ENCODE measurements around the gene LTBP3. TPM values are rescaled to one million over a fixed set of nuclear protein-coding genes. Genes with fewer than 3 reads are reported as not detected.

LTBP3 gene
- polyA plus RNA-seq, 1 experiment: 77.7 TPM

DNA sequence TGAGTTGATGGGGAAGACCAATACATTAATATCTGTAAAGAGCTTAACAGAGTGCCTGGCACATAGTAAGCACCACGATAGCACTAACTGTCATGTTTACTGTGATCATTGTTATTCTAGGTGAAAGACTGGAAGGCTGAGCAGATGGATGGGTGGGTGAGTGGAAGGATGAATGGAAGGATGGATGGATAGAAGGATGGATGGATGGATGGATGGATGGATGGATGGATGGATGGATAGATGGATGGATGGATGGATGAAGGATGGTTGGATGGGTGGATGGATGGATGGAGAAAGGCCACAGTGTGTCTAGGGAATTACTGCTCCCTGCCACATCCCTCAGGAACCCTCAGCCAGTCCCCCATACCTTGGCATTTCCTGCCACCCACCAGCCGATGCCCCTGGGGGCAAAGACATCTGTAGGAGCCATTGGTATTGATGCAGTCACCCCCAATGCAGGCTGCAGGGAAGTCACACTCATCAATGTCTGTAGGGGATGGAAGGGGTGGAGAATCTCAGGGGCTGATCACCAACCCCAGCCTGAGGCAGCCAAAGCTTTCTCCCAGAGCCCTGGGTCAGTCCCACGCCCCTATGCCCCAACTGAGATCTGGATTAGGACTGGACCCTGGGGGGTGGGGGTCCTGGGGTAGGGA lies 15.3 kb downstream of the LTBP3 start:
- ChIA-PET POLR2A (no interaction called here), CTCF (interaction anchor here (0.6 to 5.7 kb wide), 6 partner anchors 9 to 61 kb away, joined by 3 to 134 read pairs (median 28); partner anchors contain the start of genes FAM89B, KCNK7, LTBP3 and ZNRD2)
- Histone ChIP-seq H3K36me3 (ENCODE audit: control insufficient read depth, insufficient read depth, low read length) (peaks cover 57% of the 10 kb centered on the region), H3K4me3 (ENCODE audit: low read depth, low read length) (no peak overlapping the region), H3K27me3 (ENCODE audit: control insufficient read depth, insufficient read depth, low read length) (no peaks in the 10 kb centered on the region)
- no peak for DNase-seq (ENCODE audit: low read depth)
- TF ChIP-seq, protein P1, sequence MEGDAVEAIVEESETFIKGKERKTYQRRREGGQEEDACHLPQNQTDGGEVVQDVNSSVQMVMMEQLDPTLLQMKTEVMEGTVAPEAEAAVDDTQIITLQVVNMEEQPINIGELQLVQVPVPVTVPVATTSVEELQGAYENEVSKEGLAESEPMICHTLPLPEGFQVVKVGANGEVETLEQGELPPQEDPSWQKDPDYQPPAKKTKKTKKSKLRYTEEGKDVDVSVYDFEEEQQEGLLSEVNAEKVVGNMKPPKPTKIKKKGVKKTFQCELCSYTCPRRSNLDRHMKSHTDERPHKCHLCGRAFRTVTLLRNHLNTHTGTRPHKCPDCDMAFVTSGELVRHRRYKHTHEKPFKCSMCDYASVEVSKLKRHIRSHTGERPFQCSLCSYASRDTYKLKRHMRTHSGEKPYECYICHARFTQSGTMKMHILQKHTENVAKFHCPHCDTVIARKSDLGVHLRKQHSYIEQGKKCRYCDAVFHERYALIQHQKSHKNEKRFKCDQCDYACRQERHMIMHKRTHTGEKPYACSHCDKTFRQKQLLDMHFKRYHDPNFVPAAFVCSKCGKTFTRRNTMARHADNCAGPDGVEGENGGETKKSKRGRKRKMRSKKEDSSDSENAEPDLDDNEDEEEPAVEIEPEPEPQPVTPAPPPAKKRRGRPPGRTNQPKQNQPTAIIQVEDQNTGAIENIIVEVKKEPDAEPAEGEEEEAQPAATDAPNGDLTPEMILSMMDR (IDR thresholded peaks at IDR 0.05; ENCODE audit: insufficient read depth, low read depth, low read length): no peak

- TF ChIP-seq, protein P1 (IDR thresholded peaks at IDR 0.05; ENCODE audit: insufficient read depth, low read depth, low read length): no peak
- POLR2A ChIA-PET: interaction anchor here (0.6 kb wide), 1 partner anchor 123 kb away, joined by 3 read pairs; no protein-coding TSS in a partner anchor
- Histone ChIP-seq H3K4me3 (ENCODE audit: low read depth, low read length) (peak overlapping the region; percentile 18), H3K36me3 (ENCODE audit: control insufficient read depth, insufficient read depth, low read length) (peaks cover 56% of the 10 kb centered on the region), H3K27me3 (ENCODE audit: control insufficient read depth, insufficient read depth, low read length) (no peaks in the 10 kb centered on the region)
- no peak for DNase-seq (ENCODE audit: low read depth)
- CTCF ChIA-PET: interaction anchor here (0.6 to 5.7 kb wide), 20 partner anchors 11 to 310 kb away, joined by 3 to 134 read pairs (median 10); partner anchors contain the start of genes EHBP1L1, FAM89B, KCNK7 and LTBP3
Measured at GRCh38 chr11:65541093-65541982, 16.8 kb downstream of the LTBP3 start.

- Histone ChIP-seq H3K36me3 (ENCODE audit: control insufficient read depth, insufficient read depth, low read length) (peaks cover 54% of the 10 kb centered on the region), H3K4me3 (ENCODE audit: low read depth, low read length) (peak overlapping the region; percentile 18), H3K27me3 (ENCODE audit: control insufficient read depth, insufficient read depth, low read length) (no peaks in the 10 kb centered on the region)
- ChIA-PET CTCF (interaction anchor here (0.6 to 5.7 kb wide), 22 partner anchors 10 to 311 kb away, joined by 3 to 134 read pairs (median 6); partner anchors contain the start of genes EHBP1L1, FAM89B, KCNK7 and LTBP3), POLR2A (interaction anchor here (0.6 kb wide), 1 partner anchor 122 kb away, joined by 3 read pairs; no protein-coding TSS in a partner anchor)
- TF ChIP-seq, protein P1 (IDR thresholded peaks at IDR 0.05; ENCODE audit: insufficient read depth, low read depth, low read length): peak; percentile 82
- DNase-seq (ENCODE audit: low read depth): peak; percentile 37
Measured at GRCh38 chr11:65540290-65541092, 17.7 kb downstream of the LTBP3 start.

DNA sequence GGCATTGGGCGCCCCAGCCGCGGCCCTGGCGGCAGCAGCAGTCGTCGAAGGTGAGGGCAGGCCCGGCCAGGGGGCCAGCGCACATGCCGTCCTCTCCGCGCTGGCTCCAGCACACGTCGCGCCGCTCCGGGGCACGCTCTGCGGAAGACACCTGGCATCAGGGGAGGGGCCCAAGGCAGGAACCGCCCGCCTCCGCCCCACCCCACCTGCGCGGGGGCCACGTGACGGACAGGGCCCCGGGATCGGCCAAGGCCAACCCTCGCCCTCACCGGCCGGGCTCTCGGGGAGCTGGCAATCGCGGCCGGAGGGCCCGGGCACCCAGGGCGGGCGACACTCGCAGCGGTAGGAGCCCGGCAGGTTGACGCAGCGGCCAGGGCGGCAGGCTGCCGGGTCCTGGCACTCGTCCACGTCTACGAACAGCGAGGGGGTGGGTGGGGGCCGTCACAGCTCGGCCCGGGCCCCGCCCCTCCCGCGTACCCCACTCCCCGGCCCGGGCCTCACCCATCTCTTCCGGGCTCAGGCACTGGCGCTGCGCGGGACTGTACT lies 18.3 kb downstream of the LTBP3 start:
- H3K36me3 ChIP-seq (ENCODE audit: control insufficient read depth, insufficient read depth, low read length): peaks cover 56% of the 10 kb centered on the region
- ChIA-PET CTCF (interaction anchor here (0.7 to 5.7 kb wide), 18 partner anchors 10 to 165 kb away, joined by 3 to 134 read pairs (median 13); partner anchors contain the start of genes EHBP1L1, FAM89B, KCNK7 and LTBP3), POLR2A (interaction anchor here (0.5 kb wide), 1 partner anchor 15 kb away, joined by 3 read pairs; the partner anchor contains the start of gene SCYL1)
- no peak for DNase-seq (ENCODE audit: low read depth)
- H3K4me3 ChIP-seq (ENCODE audit: low read depth, low read length): peak overlapping the region; percentile 18
- TF ChIP-seq, protein P1 (IDR thresholded peaks at IDR 0.05; ENCODE audit: insufficient read depth, low read depth, low read length): no peak
- no peaks in the 10 kb centered on the region for H3K27me3 ChIP-seq (ENCODE audit: control insufficient read depth, insufficient read depth, low read length)
